ENCODE data around the gene ARRB1.
"Not testable (repeated sequence)": the region's sequence is repeated elsewhere in the genome, so short reads cannot be mapped to it uniquely, and the experiment has no call there.

DNA sequence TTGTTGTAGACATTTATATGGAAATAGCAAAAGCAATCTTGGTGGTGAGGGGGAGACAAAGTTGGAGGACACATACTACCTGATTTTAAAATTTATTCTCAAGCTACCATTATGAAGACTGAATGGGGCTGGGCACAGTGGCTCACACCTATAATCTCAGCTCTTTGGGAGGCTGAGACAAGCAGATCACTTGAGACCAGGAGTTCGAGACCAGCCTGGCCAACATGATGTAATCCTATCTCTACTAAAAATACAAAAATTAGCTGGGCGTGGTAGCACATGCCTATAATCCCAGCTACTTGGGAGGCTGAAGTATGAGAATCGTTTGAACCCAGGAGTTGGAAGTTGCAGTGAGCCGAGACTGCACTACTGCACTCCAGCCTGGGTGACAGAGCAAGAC lies 10.8 kb upstream of the ARRB1 start:
- TF ChIP-seq, protein P1, sequence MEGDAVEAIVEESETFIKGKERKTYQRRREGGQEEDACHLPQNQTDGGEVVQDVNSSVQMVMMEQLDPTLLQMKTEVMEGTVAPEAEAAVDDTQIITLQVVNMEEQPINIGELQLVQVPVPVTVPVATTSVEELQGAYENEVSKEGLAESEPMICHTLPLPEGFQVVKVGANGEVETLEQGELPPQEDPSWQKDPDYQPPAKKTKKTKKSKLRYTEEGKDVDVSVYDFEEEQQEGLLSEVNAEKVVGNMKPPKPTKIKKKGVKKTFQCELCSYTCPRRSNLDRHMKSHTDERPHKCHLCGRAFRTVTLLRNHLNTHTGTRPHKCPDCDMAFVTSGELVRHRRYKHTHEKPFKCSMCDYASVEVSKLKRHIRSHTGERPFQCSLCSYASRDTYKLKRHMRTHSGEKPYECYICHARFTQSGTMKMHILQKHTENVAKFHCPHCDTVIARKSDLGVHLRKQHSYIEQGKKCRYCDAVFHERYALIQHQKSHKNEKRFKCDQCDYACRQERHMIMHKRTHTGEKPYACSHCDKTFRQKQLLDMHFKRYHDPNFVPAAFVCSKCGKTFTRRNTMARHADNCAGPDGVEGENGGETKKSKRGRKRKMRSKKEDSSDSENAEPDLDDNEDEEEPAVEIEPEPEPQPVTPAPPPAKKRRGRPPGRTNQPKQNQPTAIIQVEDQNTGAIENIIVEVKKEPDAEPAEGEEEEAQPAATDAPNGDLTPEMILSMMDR (IDR thresholded peaks at IDR 0.05), result not testable (repeated sequence)
- not testable (repeated sequence) for TF ChIP-seq POLR2A (IDR thresholded peaks at IDR 0.05)

Measured in thyroid gland (tissue), 4 donors.